ENCODE data around the gene ARHGAP15.

GRCh38 chr2:143754742-143755141 is 625.5 kb downstream of the ARHGAP15 start:
- no peak for TF ChIP-seq CTCF (conservative IDR thresholded peaks at IDR 0.05; ENCODE audit: low read length)
- no peak for TF ChIP-seq EZH2phosphoT487 (IDR thresholded peaks at IDR 0.05; ENCODE audit: borderline replicate concordance, low read depth, low read length)

Data from OCI-LY7 (cell line).